ENCODE results near the gene UBE3D.
"Not testable (repeated sequence)": the region's sequence is repeated elsewhere in the genome, so short reads cannot be mapped to it uniquely, and the experiment has no call there.

UBE3D gene

DNA sequence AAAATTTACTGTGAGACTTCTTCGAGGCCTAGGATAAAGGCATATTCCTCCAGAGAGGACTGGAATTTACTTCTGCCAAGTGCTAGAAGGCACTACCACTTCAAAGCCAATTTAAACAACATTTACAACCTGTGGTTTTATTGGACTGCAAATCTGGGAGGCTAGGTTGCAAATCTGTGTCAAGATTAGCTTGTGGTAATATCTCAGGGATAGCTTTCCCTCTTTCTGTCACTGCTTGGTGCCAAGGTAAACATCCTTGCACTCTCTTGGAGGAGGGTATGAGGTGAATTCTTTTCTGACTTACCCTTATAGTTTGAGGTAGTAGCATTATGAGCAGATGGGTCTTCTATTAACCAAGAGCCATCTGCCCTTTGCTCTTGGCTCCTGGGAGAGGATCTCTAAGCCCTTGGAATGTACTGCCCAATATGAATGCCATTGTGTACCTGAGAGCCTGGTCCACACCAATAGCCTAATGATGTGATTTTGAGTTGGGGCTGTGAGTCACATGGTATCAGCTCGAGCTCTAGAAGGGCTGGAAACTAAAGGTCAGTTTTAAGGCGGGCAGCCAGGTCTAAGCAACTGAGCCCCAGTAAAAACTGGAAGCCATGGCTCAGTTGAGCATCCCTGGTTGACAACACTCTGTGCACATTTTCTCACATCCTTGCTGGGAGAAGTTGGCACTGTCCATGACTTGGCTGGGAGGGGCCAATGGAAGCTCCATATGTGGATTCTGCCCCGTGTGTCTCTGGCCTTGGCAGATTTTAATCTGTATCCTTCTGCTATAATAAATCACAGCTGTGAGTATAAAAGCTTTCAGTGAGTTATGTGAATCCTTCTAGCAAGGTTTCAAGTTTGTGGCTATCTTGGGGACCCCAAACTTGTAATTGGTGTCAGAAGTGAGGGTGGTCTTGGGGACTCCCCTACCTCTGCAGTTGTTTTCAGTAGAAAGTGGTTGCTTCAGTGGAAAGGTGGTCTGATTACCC, 188.1 kb downstream of the UBE3D start:
- no peak for DNase-seq (ENCODE audit: low read depth in 1 of 2, low spot score in 1 of 2)

DNA sequence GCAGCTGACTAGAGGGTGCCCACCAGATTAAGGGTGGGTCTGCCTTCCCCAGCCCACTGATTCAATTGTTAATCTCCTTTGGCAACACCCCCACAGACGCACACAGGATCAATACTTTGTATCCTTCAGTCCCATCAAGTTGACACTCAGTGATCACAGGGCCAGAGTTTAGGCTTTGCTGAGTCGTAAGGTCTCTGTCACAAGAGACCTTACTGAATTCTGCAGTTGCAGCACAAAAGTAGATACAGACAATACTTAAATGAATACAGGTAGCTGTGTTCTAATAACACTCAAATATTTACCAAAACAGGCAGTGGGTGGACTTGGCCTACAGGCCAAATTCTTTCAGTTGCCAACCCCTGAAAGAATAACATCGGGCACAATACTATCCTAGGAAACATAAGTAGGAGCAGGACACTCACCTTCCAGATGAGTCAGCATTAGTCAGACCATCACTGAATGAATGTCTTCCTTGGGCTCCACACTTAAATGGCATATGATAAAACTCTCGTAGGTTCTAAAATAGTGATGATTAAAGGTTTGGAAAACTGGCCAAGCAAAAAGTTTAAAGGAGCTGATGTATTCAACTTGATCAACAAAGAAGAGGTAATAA, 190.0 kb downstream of the UBE3D start:
- DNase-seq (ENCODE audit: low read depth in 1 of 2, low spot score in 1 of 2): no peak

DNA sequence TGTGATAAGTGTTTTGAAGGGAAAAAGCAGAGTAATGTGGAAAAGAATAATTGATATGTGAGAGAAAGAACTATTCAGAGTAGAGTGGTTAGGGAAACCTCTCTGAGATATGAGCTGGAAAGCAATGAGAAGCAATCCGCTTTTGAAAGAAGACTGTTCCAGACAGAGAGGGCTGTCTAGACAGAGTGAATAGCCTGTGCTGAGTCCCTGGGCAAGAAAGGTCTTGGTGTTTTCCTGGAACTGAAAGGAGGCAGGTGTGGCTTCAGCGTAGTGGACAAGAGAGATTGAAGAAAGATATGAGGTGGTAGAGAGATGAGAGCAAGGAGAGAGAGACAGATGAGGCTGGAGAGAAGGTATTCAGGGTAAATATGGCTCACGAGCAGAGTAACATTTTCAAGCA, 190.8 kb downstream of the UBE3D start:
- no peak for DNase-seq (ENCODE audit: low read depth in 1 of 2, low spot score in 1 of 2)

DNA sequence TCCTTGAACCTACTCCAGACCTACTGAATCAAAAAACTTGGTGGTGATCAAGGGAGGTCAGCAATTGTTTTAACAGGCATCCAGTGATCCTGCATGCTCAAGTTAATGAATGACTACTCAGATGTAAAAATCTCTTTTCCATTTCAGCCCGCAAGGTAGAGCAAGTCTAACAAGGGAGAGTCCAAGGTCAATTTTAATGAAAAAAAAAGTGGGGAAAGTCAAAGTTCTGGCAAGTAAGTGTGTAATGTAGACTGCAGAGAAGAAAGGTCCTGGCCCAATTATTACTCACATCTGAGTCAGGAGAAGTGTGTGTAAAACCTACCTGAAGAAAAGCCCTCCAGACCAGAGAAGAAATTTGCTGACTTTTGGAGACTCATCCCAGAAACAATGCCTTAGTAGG, 193.5 kb downstream of the UBE3D start:
- DNase-seq (ENCODE audit: low read depth in 1 of 2, low spot score in 1 of 2): no peak

DNA sequence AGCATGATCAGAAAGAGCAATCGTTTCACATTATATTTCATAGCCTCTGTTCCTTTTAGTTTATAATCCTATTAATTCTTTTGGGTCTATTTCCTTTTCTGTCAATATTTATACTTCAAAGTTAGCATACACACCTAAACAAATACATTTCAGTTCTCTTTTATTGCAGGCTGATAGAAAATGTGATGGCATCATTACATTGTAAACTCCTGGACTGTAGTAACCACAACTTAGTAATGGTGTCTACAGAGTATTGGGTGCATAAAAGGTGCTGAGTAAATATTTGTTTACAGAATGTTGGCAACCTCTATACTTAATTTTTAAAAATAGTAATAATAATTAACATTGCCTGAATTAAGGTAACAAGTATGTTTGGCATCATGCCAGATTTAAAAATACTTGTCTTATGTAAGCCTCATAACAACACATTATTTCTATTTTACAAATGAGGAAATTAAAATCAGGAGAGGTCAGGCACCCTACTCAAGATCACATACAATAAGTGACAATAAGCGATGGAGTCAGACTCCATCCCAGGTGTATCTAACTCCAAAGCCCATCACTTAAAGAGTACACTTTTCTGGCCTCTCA, 195.0 kb downstream of the UBE3D start:
- no peak for DNase-seq (ENCODE audit: low read depth in 1 of 2, low spot score in 1 of 2)

DNA sequence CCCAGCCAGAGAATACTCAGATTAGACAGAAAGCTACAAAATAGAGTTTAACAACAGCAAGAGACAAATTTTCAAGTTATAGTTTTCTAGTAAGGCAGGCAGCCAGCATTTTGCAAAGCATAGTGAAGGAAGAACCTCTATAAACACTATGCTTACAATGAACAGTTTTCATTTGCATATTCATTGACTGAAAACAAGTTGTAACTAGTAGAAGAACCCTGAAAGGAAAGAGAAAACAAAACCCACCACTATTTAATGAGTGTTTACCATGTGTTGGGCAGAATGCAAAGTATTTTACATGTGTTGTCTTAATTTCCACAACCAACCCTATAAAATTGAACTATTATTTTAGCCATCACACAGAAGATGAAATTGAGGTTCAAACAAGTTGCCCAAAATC, 196.1 kb downstream of the UBE3D start:
- DNase-seq (ENCODE audit: low read depth in 1 of 2, low spot score in 1 of 2): no peak

DNA sequence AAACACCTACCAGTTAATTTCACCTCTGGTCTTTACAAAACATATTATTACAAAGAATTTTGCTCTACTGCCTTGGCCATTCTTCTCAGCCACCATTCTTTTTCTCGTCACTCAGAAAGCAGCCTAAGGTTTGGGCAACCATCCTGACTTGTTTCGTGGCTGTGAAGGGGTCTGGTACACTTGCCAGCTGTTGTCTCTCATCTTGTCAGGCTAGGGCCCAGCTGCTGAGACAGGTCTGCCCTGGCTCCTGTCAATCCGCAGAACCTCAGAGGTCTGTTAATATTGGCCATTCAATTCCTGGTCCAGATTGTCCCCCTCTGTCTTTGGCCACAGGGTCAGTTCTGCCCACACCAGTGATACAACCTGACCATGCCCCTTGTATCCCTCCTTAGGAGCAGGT, 197.7 kb downstream of the UBE3D start:
- DNase-seq (ENCODE audit: low read depth in 1 of 2, low spot score in 1 of 2): no peak

DNA sequence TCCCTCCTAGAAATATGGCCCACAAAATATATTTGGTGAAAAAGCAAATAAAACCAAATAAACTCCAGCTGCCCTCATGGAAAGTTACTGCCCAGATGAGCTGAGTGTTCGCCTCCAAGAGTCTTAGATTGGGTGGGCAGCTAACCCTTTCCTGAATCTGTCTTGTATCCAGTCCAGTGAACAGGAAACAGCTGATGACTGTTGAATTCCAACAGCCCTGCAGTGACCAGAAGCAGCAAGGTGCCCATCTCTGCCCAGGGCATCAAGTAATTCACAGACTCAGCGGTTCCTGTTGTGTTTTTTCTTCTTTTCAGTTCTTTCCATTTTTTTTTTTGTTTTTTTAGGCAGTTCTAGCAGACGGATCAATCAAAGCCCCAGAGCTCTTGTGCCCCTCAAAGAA, 199.2 kb downstream of the UBE3D start:
- DNase-seq (ENCODE audit: low read depth in 1 of 2, low spot score in 1 of 2): no peak

DNA sequence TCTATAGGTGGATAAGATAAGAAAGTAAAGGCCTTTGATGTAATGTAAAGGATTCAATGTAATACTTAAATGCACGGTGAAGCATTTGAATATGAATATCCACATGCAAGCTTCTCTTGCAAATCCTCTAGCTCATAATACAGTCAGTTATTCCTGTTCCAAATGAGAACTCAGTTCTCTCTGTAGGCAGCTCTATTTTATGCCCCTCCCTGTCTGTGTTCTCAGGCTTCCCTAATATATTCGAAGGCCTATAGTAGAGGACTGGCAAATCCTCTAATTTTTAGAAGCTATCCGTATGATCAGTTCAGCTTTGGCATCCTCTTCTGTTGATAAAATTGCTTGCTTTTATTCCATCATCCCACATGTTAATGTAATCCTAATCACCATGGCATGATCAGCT, 200.2 kb downstream of the UBE3D start:
- DNase-seq (ENCODE audit: low read depth in 1 of 2, low spot score in 1 of 2): no peak

DNA sequence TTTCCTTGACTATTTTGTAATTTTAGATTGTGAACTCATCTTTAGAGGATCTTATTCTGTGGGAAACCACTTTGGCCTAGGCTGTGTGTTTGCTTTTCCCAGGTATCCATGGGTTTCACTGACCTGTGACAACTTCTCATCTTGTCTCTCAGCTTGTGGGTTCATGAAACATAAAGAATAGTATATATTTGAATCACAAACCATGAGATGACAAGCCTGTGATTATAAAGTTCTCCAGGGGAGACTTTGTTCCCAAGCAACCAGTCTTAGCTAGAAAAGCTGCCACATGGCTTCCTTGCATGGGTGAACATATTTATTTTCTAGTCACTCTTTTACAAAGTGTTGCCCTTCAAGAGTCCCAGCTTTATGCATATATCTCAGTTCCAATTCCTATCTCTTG, 201.9 kb downstream of the UBE3D start:
- no peak for DNase-seq (ENCODE audit: low read depth in 1 of 2, low spot score in 1 of 2)

DNA sequence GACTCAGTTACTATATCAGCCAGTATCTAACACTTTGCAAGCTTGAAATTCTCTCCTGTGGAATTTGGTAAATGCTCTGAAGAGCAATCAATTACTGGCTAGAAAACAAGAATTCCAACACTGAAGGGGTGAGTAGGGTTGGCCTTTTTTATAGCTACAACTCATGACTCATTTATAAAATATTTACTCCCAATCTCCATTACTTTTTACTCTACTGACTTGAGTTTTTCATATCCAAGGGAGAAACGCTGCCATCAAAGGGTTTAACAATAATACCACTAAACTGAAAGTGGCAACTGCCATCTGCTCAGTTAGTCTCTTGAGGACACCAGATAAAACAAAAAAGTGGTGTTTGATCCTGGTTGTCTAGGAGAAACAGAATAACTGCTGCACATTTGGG, 203.1 kb downstream of the UBE3D start:
- DNase-seq (ENCODE audit: low read depth in 1 of 2, low spot score in 1 of 2): no peak

DNA sequence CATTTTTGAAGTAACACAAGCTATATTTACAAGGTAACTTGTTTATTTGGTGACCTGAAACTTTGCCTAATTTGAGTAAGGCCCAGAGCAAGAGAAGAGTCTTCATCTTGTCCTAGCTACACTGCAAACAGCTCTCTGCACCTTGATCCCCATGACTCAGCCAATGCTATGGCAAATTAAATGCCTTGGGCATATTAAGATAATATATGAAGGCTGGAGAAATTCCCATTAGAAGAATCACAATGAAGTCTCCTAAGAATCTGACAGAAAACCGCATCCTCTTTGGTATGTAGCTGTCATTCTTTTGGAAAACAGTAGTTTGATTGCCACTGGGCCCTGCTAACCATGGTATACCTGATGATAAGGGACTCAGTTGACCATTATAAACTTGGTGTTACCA, 204.5 kb downstream of the UBE3D start:
- no peak for DNase-seq (ENCODE audit: low read depth in 1 of 2, low spot score in 1 of 2)

DNA sequence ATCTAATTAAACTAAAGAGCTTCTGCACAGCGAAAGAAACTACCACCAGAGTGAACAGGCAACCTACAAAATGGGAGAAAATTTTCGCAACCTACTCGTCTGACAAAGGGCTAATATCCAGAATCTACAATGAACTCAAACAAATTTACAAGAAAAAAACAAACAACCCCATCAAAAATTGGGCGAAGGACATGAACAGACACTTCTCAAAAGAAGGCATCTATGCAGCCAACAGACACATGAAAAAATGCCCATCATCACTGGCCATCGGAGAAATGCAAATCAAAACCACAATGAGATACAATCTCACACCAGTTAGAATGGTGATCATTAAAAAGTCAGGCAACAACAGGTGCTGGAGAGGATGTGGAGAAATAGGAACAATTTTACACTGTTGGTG, 209.6 kb downstream of the UBE3D start:
- DNase-seq (ENCODE audit: low read depth in 1 of 2, low spot score in 1 of 2): not testable (repeated sequence)

DNA sequence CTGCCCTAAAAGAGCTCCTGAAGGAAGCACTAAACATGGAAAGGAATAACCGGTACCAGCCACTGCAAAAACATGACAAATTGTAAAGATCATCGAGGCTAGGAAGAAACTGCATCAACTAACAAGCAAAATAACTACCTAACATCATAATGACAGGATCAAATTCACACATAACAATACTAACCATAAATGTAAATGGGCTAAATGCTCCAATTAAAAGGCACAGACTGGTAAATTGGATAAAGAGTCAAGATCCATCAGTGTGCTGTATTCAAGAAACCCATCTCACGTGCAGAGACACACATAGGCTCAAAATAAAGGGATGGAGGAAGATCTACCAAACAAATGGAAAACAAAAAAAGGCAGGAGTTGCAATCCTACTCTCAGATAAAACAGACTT, 212.7 kb downstream of the UBE3D start:
- DNase-seq (ENCODE audit: low read depth in 1 of 2, low spot score in 1 of 2): not testable (repeated sequence)

DNA sequence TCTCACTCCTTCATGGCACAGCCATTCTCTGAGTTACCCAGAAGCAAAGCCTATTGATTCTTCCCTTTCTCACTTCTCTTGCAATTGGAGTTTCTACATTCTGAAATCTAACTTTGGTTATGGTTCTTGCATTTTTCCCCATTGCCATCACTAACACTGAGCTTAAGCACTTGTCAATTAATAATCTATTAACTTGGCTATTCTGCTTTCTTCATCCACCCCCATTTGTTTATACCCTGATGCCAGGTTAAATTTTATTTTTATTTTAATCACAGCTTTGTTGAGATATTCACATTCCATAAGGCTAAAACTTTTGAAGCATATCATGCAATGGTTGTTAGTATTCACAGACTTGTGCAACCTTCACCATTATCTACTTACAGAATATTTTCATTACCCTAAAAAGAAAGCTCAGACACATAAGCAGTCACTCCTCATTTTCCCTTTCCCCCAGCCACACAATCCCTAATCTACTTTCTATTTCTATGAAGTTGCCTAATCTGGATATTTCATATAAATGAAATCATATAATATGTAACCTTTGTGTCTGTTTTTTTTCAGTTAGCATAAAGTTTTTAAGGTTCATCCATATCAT, 222.3 kb downstream of the UBE3D start:
- no peak for DNase-seq (ENCODE audit: low read depth in 1 of 2, low spot score in 1 of 2)

DNA sequence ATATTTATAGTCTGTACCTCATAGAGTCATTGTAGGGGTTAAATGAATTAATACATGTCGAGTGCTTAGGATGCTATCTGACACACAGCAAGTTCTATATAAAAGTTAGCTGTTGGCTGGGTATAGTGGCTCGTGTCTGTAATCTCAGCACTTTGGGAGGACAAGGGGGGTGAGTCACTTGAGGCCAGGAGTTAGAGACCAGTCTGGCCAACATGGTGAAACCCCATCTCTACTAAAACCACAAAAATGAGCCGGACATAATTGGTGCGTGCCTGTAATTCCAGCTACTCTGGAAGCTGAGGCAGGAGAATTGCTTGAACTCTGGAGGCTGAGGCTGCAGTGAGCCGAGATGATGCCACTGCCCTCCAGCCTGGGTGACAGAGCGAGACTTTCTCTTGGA, 222.9 kb downstream of the UBE3D start:
- DNase-seq (ENCODE audit: low read depth in 1 of 2, low spot score in 1 of 2): no peak
